Measurements from ENCODE around the gene SLC35E3. TPM values are rescaled to one million over a fixed set of nuclear protein-coding genes. Genes with fewer than 3 reads are reported as not detected.

The SLC35E3 gene
- total and polyA plus RNA-seq, 3 donors from 2014 or later, result 5.2 to 9.3 (median 7.1) TPM

GRCh38 chr12:68790952-68791234, 44.9 kb downstream of the SLC35E3 start:
- Histone ChIP-seq H3K36me3 (ENCODE audit: low read depth, missing control alignments) (no peaks in the 10 kb centered on the region), H3K27me3 (no peaks in the 10 kb centered on the region), H3K4me3 (no peak overlapping the region), H3K9me3 (no peaks in the 10 kb centered on the region), H3K4me1 (no peaks in the 10 kb centered on the region), H3K27ac (no peak overlapping the region)
- WGBS, 2 donors, result 58 to 67% methylated on average over 3 of the region's 3 CpGs
- DNase-seq, result no peak
- TF ChIP-seq POLR2A (IDR thresholded peaks at IDR 0.05), result no peak
- TF ChIP-seq CTCF (IDR thresholded peaks at IDR 0.05), result no peak
- intact Hi-C loops (cut with DNase I; ENCODE audit: low total_unique reads), result no loop called here

GRCh38 chr12:68791897-68792481, 46.0 kb downstream of the SLC35E3 start:
- 93 to 95% methylated on average over 2 of the region's 2 CpGs for WGBS, 2 donors
- H3K4me3 ChIP-seq, result no peak overlapping the region
- intact Hi-C loops (cut with DNase I; ENCODE audit: low total_unique reads), result no loop called here
- no peak overlapping the region for H3K27ac ChIP-seq
- no peaks in the 10 kb centered on the region for H3K9me3 ChIP-seq
- no peaks in the 10 kb centered on the region for H3K4me1 ChIP-seq
- no peaks in the 10 kb centered on the region for H3K36me3 ChIP-seq (ENCODE audit: low read depth, missing control alignments)
- no peaks in the 10 kb centered on the region for H3K27me3 ChIP-seq
- TF ChIP-seq CTCF (IDR thresholded peaks at IDR 0.05), result no peak
- TF ChIP-seq POLR2A (IDR thresholded peaks at IDR 0.05), result no peak
- DNase-seq, result no peak

GRCh38 chr12:68792952-68793351, 47.0 kb downstream of the SLC35E3 start:
- H3K4me3 ChIP-seq, result no peak overlapping the region
- no peaks in the 10 kb centered on the region for H3K4me1 ChIP-seq
- H3K9me3 ChIP-seq, result no peaks in the 10 kb centered on the region
- intact Hi-C loops (cut with DNase I; ENCODE audit: low total_unique reads), result no loop called here
- TF ChIP-seq POLR2A (IDR thresholded peaks at IDR 0.05) (no peak), CTCF (IDR thresholded peaks at IDR 0.05) (no peak)
- 79 to 80% methylated on average over 2 of the region's 2 CpGs for WGBS, 2 donors
- no peaks in the 10 kb centered on the region for H3K27me3 ChIP-seq
- H3K27ac ChIP-seq, result no peak overlapping the region
- no peak for DNase-seq
- no peaks in the 10 kb centered on the region for H3K36me3 ChIP-seq (ENCODE audit: low read depth, missing control alignments)

- TF ChIP-seq POLR2A (IDR thresholded peaks at IDR 0.05), result no peak
- no peak for TF ChIP-seq CTCF (IDR thresholded peaks at IDR 0.05)
- no peaks in the 10 kb centered on the region for H3K4me1 ChIP-seq
- H3K9me3 ChIP-seq, result no peaks in the 10 kb centered on the region
- H3K27me3 ChIP-seq, result no peaks in the 10 kb centered on the region
- no peaks in the 10 kb centered on the region for H3K36me3 ChIP-seq (ENCODE audit: low read depth, missing control alignments)
- no peak overlapping the region for H3K27ac ChIP-seq
- intact Hi-C loops (cut with DNase I; ENCODE audit: low total_unique reads), result no loop called here
- no peak for DNase-seq
- WGBS, 2 donors, result 75 to 93% methylated on average over 4 of the region's 4 CpGs
- H3K4me3 ChIP-seq, result no peak overlapping the region
Observed at GRCh38 chr12:68793436-68793835, 47.5 kb downstream of the SLC35E3 start.

- DNase-seq, result no peak
- Histone ChIP-seq H3K4me1 (no peaks in the 10 kb centered on the region), H3K27ac (no peak overlapping the region), H3K36me3 (ENCODE audit: low read depth, missing control alignments) (no peaks in the 10 kb centered on the region), H3K27me3 (no peaks in the 10 kb centered on the region), H3K9me3 (no peaks in the 10 kb centered on the region), H3K4me3 (no peak overlapping the region)
- intact Hi-C loops (cut with DNase I; ENCODE audit: low total_unique reads), result no loop called here
- TF ChIP-seq POLR2A (IDR thresholded peaks at IDR 0.05) (no peak), CTCF (IDR thresholded peaks at IDR 0.05) (no peak)
- WGBS, 2 donors, result 91 to 98% methylated on average over 4 of the region's 4 CpGs
Observed at GRCh38 chr12:68793975-68794652, 48.1 kb downstream of the SLC35E3 start.

Measured in testis (tissue), 3 donors.